Vagina (tissue), 2 donors: Measurements from ENCODE around the gene ZSWIM1. TPM values are rescaled to one million over a fixed set of nuclear protein-coding genes. Genes with fewer than 3 reads are reported as not detected.

ENCODE experiments used
- DNase-seq, 2 donors: peaks; one replicate each; pipeline ENCODE4 v3.0.0-alpha.2; 2017; ENCODE audit errors: extremely low spot score in 2 of 2
- H3K27ac ChIP-seq: fragments of 200-600 bp; sonication (generic); one replicate; pipeline ENCODE4 v1.5.1; 2019
- H3K27me3 ChIP-seq: fragments of 200-600 bp; sonication (generic); one replicate; pipeline ENCODE4 v1.5.1; 2019
- H3K36me3 ChIP-seq, 2 donors: fragments of 200-600 bp; sonication (generic); one replicate each; pipeline ENCODE4 v1.5.1; 2017 to 2019
- H3K4me1 ChIP-seq: fragments of 200-600 bp; sonication (generic); one replicate; pipeline ENCODE4 v1.5.1; 2019
- H3K4me3 ChIP-seq, 2 donors: fragments of 200-600 bp; sonication (generic); 1 replicate in 1 of 2; 2 replicates in 1 of 2; pipeline ENCODE4 v1.5.1; 2016 to 2019
- H3K9me3 ChIP-seq: fragments of 200-600 bp; sonication (generic); one replicate; pipeline ENCODE4 v1.5.1; 2019
- CTCF ChIP-seq, 3 experiments: fragments of 450-650 bp in 2 of 3; fragments of 200-600 bp in 1 of 3; sonication (generic) in 1 of 3; IDR thresholded peaks; one replicate each; pipeline ENCODE4 v1.5.1; 2017 to 2019; ENCODE audit warnings: antibody characterized with exemption in 3 of 3, mild to moderate bottlenecking in 2 of 3, moderate library complexity in 2 of 3
- POLR2A ChIP-seq, 2 donors: fragments of 450-650 bp; IDR thresholded peaks; one replicate each; pipeline ENCODE4 v1.6.1; 2017; ENCODE audit warnings: antibody characterized with exemption in 2 of 2, mild to moderate bottlenecking in 2 of 2, moderate library complexity in 2 of 2
- POLR2AphosphoS5 ChIP-seq, 2 donors: sonication (generic); formaldehyde crosslinking; IDR thresholded peaks; one replicate each; pipeline ENCODE4 v1.9.0; 2017; ENCODE audit warnings: antibody characterized with exemption in 2 of 2, mild to moderate bottlenecking in 2 of 2, low read depth in 1 of 2; ENCODE audit not compliant: insufficient read depth in 1 of 2
- intact Hi-C: fragments of 100-400 bp; cut with DNase I; formaldehyde crosslinking; loops from one replicate; pipeline ENCODE4 v1.15.1; 2023
- total RNA-seq: library from RNA; depleted of rRNA; stranded (reverse); fragments of >200 nt; gene quantifications from one replicate; pipeline ENCODE4 v1.2.3, GENCODE V29; 2016

ZSWIM1 gene
- total RNA-seq, 1 donor from 2014 or later: 4.2 TPM

GRCh38 chr20:45853484-45853883, 27.5 kb upstream of the ZSWIM1 start:
- Histone ChIP-seq H3K27ac (no peak overlapping the region), H3K4me1 (peaks cover 43% of the 10 kb centered on the region), H3K4me3 (no peak overlapping the region), H3K36me3 (peaks cover 0 to 25% of the 10 kb centered on the region in 2 donors), H3K27me3 (no peaks in the 10 kb centered on the region), H3K9me3 (no peaks in the 10 kb centered on the region)
- no peak for DNase-seq
- TF ChIP-seq POLR2AphosphoS5 (IDR thresholded peaks at IDR 0.05; ENCODE audit: insufficient read depth in 1 of 2, low read depth in 1 of 2): no peak
- TF ChIP-seq POLR2A (IDR thresholded peaks at IDR 0.05): no peak
- TF ChIP-seq CTCF (IDR thresholded peaks at IDR 0.05): no peak
- intact Hi-C loops: no loop called here

GRCh38 chr20:45857114-45857881, 23.7 kb upstream of the ZSWIM1 start, which contains the start of the genes ACOT8 and ZSWIM3:
ACOT8 (minus strand) TSS chr20:45857392; CDS start chr20:45857315, 77 bp downstream.
ZSWIM3 (plus strand) TSS chr20:45857614; CDS start chr20:45857826, 212 bp downstream.
- Histone ChIP-seq H3K36me3 (peaks cover 0 to 14% of the 10 kb centered on the region in 2 donors), H3K9me3 (no peaks in the 10 kb centered on the region), H3K4me1 (peaks cover 43% of the 10 kb centered on the region), H3K4me3 (peak within 1 kb of the TSS; percentile 74 to 83), H3K27me3 (no peaks in the 10 kb centered on the region), H3K27ac (peak within 1 kb of the TSS; percentile 63)
- TF ChIP-seq CTCF (IDR thresholded peaks at IDR 0.05): no peak
- peak in 1 of 2 donors; percentile 56 for TF ChIP-seq POLR2A (IDR thresholded peaks at IDR 0.05)
- peak; percentile 83 to 95 for TF ChIP-seq POLR2AphosphoS5 (IDR thresholded peaks at IDR 0.05; ENCODE audit: insufficient read depth in 1 of 2, low read depth in 1 of 2)
- intact Hi-C loops: no loop called here
- peak in 1 of 2 donors; percentile 98 for DNase-seq

- TF ChIP-seq CTCF (IDR thresholded peaks at IDR 0.05) (no peak), POLR2AphosphoS5 (IDR thresholded peaks at IDR 0.05; ENCODE audit: insufficient read depth in 1 of 2, low read depth in 1 of 2) (no peak), POLR2A (IDR thresholded peaks at IDR 0.05) (no peak)
- Histone ChIP-seq H3K27ac (peak overlapping the region; percentile 63), H3K4me3 (peak overlapping the region; percentile 74 to 83), H3K27me3 (no peaks in the 10 kb centered on the region), H3K9me3 (no peaks in the 10 kb centered on the region), H3K4me1 (peaks cover 43% of the 10 kb centered on the region), H3K36me3 (peaks cover 0 to 11% of the 10 kb centered on the region in 2 donors)
- no peak for DNase-seq
- intact Hi-C loops: no loop called here
Measured at GRCh38 chr20:45857882-45858216, 23.2 kb upstream of the ZSWIM1 start.

DNA sequence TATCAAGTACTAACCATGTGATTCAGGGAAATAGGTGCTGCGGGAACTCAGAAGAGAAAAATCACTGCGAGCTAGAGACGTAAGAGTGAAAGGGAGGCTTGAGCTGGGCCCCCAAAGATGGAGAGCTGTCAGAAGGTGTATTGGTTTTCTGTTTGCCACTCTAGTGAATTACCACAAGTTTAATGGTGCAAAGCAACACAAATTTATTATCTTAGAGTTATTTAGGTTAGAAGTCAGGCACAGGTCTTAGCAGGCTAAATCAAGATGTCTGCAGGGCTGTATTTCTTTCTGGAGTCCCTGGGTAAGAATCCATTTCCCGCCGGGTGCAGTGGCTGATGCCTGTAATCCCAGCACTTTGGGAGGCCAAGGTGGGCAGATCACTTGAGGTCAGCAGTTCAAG, 21.1 kb upstream of the ZSWIM1 start:
- Histone ChIP-seq H3K36me3 (peaks cover 0 to under 1% of the 10 kb centered on the region in 2 donors), H3K4me1 (peaks cover 30% of the 10 kb centered on the region), H3K4me3 (no peak overlapping the region), H3K9me3 (no peaks in the 10 kb centered on the region), H3K27me3 (no peaks in the 10 kb centered on the region), H3K27ac (no peak overlapping the region)
- no peak for DNase-seq
- intact Hi-C loops: no loop called here
- TF ChIP-seq POLR2AphosphoS5 (IDR thresholded peaks at IDR 0.05; ENCODE audit: insufficient read depth in 1 of 2, low read depth in 1 of 2): no peak
- no peak for TF ChIP-seq POLR2A (IDR thresholded peaks at IDR 0.05)
- no peak for TF ChIP-seq CTCF (IDR thresholded peaks at IDR 0.05)
